GM18508 (cell line): ENCODE measurements around the gene CTBP2.
"Not testable (repeated sequence)": the region's sequence is repeated elsewhere in the genome, so short reads cannot be mapped to it uniquely, and the experiment has no call there.

ENCODE experiments used
- ATAC-seq: cut with Tn5 transposase; IDR thresholded peaks from one replicate; pipeline ENCODE4 v1.9.1; 2021; ENCODE audit warnings: moderate number of reproducible peaks; ENCODE audit not compliant: insufficient read depth, unreplicated experiment

Gene CTBP2

DNA sequence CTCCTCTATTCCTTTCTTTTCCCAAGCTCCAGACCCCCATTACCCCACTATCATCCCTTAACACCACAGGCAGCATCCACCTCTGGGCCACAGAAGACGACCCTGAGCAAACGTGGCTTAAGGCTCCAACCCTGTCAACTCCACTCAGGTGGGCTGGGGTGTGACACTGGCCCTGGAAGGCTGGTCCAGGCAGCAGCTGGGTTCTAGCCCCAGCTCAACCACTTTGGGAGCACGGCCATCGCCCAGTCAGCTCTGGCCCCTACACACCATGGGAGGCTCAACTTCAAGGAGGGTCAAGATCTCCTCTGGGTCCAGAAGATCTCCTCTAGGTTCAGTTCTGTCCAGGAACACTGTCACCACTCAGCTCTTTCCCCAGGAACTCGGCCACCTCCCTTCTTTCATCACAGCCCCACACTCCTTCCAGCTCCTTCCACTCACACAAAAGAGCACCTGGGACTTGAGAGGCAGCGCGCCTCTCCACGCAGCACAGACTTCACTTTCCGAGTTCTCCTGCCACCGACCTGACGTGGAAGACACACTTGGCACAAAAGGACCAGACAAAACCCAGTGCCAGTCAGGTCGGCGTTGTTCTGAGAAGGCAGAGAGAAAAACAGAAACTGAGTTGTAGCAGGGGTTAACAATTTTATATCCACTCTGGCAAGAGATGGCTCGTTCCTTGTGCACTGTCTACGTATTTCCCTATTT is 84.1 kb downstream of the CTBP2 start:
- ATAC-seq, result no peak

DNA sequence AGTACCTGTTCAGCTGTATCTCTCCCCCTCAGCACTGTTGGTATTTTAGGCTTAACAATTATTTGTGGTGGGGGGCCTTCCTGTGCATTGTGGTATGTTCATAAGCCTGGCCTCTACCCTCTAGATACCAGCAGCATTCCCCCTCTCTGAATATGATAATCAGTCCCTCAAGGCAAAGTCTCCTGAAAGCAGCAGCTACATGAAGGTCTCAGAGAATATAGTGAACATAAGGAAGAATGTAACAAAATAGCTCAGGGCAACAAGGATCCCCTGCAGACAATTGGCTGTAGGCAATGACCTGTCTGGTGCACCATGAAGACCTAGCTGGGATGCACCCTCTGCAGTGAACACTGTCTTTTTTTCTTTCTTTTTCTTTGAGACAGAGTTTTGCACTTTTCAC is 86.4 kb downstream of the CTBP2 start:
- no peak for ATAC-seq

DNA sequence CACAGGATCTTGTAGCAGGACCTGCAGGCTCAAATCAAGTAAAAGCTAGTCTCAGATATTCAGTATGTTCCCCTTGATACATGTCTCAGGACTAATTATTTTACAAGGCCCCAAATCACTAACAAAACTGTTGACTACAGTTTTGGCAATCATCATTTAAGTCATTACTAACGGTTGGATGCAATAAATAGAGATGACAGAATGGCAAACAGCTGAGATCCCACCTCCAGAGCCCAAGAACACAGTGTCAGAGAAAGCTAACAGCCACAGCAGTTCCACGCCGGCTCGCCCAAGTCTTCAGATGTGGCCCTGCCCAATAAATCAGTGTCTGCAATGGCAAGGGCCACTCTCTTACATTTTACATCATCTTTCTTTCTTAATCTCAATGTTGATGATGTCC is 87.6 kb downstream of the CTBP2 start:
- no peak for ATAC-seq

DNA sequence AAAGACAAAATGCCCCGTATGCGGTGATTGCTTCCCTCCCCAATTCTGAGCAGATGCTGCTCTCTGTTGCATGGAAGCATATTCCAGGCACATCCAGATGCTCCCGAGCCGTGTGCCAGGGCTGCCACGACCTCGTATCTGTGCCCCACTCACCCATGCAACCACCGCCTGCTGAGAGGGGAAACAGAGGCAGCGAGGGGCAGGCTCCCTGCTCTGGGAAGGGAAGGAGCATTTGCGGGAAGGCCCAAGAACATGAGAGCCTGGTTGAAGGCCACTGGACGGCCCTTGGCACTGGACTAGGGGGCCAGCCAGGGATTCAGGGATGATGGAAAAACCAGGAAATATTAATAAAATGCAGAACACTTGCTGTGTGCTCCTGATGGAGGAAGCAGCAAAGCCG is 89.4 kb downstream of the CTBP2 start:
- ATAC-seq, result no peak

DNA sequence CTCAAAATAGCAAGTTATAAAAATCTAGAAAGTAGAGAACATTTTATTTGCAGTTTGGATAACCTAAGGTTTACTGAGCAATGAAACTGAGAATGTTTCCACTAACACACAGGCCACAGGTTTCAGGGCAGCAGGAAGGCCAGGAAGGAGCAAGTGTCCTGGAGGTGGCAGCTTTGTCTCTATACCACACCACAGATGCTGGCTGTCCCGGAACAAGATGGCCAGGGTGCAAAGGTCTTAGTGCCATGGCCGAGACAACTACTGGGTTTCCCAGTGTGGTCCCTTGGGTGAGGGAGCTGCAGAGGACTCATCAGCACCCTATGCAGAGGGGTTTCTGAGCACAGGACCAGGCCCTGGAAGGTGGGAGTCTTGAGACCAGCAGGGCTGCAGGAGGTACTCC is 92.0 kb downstream of the CTBP2 start:
- ATAC-seq, result no peak

DNA sequence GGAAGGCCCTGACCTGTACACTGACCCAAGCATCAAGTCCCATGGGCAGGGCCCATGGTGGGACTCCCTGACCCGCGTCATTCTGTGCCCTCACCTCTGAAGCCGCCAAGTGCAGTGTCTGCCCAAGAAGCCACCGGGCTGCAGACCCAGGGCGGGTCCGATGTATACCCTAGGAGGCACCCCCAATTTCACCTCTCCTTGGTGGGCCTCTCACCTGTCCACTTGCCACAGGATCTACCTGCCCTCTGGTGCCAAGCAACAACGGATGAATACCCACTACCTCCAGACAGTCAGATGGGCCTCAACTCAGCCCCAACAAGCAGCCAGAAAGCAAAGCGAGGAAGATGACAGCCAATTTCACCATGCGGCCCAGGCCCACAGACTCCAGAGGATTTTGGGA is 92.6 kb downstream of the CTBP2 start:
- no peak for ATAC-seq

DNA sequence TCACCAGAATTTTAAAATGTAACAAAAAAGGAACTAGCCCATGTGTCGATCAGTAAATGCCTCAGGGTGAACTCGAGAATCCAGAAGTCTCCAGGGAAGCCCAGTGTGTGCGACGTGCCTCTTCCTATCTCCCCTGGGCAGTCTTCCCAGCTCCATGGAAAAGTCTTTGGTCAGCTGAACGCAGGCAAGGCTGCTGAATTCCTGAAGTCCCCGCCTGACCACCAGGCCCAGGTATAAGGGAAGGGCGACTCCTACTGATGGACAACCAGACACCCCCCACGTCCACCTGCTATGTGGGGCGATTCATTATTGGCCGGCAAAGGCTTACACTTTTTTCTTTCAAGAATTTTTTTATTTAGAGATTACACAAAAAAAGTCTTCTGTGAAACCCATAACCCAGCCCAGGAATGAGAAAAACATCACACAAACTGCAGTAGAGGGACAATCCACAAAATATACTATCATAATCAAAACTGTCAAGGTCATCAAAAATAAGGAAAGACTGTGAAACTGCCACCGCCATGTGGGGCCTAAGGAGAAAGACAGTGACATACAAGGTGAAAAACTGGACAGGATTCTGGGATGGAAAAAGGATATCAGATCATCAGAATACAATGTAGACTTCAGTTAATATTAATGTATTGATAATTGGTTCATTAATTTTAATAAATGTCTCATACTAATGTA is 93.5 kb downstream of the CTBP2 start:
- no peak for ATAC-seq

DNA sequence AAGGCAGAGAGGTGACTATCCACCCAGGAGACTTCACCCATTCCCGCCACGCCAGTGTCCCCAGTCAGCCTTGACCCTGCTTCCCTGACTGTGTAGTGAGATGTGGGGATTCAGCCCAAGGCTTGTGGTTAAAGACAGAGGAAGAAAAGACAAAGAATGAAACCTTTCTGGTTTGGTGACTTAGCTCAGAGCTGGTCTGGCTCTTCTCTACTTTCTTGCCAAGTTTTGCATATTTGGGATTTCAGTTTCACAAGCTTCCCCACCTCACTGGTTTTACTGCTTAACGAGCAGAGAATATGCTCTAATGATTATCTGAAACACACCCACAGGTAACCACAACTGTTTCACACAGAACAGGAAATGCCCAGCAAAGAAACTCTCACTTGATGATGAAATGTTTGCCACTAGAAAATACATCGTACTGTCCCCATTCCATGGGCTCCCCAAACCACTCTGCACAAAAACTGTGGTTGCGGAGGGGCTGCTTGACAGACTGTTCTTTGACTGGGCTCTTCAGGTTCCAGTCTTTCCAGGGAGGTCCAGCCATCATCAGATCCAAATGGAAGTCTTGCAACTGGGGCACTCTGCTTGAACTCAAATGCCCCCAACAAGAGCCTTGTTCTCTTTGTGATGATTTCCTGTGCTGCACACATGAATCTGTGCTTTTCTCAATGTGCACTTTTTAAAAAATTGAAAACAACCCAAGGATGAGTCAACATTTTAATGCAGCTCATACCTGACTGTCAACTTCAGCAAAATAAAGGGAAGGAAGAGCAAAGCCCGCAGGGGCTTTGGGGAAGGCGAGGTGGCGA is 95.5 kb downstream of the CTBP2 start:
- ATAC-seq, result peak; percentile 94

DNA sequence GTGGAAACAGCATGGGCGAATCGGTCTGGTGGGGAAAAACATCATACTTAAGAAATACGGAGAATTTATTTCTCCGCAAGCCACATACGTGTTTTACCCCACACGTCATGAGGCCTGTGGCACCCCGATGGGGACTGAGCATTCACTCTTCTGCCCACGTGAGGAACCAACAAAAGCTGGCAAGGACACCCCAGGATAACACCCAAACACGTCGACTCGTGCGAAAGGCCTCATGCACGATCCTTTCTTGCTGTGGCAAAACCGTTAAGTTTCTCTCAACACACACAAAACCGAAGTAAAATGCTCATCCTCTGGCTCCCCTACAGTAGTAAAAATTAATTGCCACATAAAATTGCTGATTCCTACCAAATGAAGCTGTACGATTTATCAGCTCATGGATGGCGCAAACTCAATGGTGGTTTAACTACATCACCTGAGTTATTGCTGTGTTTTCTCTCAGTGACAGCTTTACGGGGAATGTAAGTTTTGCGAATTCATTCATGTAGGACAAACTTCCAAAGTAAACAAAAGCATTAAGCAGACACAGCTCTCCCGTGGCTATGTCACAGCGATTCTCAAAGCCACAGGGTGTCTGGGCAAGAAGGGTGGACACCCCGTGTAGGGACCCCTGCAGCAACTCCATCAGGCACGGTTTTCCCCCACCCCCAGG is 97.0 kb downstream of the CTBP2 start:
- ATAC-seq, result no peak

DNA sequence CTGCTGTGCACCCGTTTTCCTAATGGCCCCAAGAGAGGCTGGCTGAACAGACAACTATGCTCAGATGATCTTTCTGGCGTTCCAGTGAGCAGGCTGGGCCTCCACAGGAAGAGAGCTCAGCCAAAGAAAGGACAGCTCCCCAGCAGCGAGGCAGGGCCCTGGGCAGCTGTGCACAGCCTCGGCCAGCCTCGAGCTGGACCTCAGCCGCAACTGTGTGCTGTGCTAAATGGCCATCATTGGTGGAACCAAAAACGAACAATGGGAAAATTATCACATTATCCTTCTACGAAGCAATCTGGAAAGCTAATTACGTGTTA is 97.5 kb downstream of the CTBP2 start:
- no peak for ATAC-seq

DNA sequence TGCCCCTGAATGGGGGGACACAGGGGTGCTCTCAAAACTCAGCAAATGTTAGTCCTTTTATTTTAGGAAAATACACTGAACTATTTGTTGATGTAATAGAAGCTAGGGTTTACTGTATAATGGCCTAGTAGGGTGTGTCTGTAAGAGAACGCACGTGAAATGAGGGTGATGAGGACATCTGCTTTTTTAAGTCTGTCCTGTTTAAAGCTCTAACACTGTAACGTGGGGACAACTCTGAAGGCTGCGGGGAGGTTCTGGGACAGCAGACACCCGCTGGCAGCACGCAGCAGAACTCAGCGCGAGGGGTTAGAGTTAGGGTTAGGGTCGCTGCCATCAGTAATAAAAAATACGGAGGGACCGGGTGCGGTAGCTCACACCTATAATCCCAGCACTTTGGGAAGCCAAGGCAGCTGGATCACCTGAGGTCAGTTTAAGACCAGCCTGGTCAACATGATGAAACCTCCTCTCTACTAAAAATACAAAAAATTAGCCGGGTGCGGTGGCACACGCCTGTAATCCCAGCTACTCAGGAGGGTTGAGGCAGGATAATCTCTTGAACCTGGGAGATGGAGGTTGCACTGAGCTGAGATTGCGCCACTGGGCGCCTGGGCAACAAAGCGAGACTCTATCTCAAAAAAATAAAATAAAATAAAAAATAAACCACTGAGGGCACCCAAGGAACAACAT is 98.0 kb downstream of the CTBP2 start:
- no peak for ATAC-seq

DNA sequence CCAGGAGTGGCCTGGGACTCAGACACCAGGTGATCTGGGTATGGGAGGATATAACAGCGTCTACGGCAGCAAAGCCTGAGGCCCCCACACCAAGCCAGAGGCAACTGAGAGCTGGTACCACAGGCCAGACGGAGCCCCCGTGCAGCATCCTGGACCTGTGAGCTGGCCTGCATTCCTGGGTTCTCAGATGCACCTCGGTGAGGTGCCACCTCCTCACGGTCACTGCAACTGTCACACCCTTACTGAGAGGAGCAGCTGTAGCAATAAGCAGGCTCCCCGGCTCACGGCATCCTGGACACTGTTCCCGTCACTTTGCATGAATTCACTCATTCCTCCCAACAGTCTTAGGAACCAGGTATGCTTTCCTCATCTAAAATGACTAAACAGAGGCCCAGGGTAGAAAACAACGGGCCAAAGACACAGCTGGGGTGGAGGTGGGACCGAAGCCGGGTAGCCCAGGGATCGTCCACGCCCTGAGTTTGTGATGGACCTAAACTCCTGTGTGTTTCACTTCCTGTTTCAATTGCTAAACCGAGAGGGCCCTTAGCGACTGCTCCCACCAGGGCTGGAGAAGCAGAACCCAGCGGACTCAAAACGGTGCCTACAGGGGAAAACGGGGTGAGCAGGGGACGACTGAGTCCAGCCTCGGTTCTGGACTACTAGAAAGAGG is 98.7 kb downstream of the CTBP2 start:
- ATAC-seq, result no peak

DNA sequence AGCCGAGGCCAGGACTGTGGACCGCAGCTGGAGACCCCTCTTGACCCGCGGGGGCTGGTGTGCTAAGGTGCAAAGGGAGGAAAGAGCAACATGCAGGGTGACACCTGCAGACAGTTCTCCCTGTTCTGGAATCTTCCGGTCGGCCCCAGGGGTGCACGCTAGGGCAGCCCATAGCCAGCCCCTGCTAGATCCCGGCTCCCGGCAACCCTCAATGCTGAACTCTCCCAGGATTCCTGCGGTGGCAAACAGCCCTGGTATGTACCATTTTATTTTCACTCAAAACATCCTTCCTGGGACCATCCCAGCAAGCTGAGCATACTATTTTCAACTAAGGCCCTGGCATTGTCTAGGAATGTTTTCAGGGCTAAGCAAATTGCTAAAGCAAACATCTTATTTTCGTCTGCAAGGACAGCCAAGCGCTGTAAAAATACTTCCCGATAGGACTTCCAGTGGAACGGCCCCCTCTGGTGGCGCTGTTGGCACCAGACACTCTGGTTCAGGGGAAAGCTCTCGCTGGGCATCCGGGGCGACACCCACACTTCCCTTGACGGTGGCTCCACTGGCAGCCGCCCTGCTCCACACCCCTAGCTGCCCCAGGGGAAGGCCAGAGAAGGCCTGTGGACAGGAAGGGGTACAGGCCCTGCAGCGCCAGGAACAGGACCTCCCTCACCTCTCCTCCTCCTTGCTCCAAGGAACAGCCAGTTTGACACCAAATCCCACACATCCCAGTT is 99.4 kb downstream of the CTBP2 start:
- no peak for ATAC-seq

DNA sequence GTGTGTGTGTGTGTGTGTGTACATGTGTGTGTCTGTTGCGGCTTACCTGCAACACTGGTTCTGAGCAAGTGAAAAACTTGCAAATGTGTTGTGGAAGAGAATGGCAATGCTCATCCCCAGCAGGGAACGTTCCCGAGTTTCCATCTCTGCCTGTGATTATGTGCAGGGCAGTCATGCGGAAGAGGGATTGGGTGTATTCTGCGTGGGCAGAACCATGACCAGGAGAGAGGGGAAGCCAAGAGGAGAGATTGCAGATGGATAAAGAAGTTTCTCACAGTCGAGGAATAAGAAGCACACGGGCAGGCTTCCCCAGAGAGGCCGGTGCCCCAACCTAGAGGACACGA is 99.9 kb downstream of the CTBP2 start:
- ATAC-seq, result no peak

DNA sequence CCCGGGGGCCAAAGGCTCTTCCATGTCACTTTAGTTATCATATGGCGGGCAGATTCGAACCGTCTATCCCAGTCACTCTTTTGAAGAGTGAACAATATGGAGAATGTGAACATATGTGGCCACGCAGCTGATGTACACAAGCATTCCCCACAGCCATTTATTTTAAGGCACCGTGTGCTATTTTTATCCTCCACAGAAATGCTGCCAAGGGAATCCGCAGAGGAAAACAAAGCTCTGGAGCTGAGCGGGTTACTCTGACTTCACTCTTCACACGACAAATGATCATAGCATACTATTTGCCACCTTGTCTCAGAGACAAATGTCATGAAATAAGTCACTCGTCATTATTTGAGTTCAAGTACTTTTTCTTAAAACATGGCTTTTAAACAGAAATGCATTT is 100.3 kb downstream of the CTBP2 start:
- ATAC-seq, result no peak

DNA sequence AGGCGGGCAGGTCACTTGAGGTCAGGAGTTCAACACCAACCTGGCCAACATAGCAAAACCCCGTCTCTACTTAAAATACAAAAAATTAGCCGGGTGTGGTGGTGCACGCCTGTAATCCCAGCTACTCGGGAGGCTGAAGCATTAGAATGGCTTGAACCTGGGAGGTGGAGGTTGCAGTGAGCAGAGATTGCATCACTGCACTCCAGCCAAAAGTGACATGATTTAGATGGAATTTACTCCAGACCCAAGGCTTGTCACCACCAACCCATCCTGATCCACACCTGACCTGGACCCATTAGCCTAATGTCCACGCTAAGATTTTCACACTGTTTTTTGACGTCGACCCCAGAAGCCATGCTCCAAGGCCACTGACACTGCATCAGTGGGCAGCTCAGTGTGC is 101.0 kb downstream of the CTBP2 start:
- not testable (repeated sequence) for ATAC-seq

DNA sequence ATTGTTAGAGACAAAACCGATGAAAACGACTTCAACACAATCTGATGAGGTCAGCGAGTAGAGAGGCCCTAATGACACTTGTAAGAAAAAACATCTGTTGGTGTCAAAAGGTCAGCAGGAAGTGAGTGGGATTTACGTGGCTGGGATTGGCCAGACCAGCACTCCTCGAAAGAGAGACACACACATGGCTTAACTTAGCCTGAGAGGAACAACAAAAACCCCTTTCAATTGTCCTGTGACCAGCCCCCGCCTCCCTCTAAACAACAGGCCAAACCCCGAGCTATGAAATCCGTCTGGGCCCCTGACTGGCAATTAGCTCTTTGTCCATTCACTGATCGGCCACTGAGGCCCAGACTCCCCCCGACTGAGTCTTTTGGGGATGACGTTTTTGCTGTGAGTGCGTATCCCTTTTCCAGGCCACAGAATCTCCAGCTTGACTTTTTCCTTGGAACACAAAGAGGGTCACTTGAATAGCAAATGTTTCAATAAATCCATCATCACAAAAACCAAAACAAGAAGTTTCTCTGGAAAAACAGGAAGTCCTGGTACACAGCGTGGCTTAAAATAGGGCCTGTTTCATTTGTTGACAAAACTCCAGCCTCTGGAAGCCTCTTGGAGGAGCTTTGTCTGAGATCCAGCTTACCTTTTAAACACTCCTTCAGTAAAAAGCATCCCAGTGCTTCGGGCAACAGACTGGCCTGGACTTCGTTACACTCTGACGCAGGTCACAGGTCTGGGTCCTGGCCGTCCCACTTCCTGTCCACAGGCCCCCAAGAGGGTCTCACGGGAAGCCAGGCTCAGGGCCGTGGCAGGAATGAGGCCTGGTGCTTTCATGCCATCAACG is 103.0 kb downstream of the CTBP2 start:
- ATAC-seq, result no peak
